Mesenchymal stem cell (in vitro differentiated cells and primary cell): Measurements from ENCODE around the gene DTNB.

Experiments
- DNase-seq: peaks from one replicate; pipeline ENCODE4 v3.0.0-alpha.2; 2013
- H2AFZ ChIP-seq: one replicate; pipeline ENCODE4 v1.6.1; 2013; ENCODE audit warnings: low read depth, mild to moderate bottlenecking, control low read depth, inconsistent platforms, low read length, moderate library complexity
- H2AK5ac ChIP-seq: 2 replicates; pipeline ENCODE4 v1.6.1; 2013; ENCODE audit warnings: low read length, moderate library complexity, mild to moderate bottlenecking, inconsistent platforms; ENCODE audit not compliant: severe bottlenecking
- H2BK120ac ChIP-seq: one replicate; pipeline ENCODE4 v1.6.1; 2013; ENCODE audit warnings: low read depth, mild to moderate bottlenecking, inconsistent platforms, low read length, moderate library complexity
- H2BK12ac ChIP-seq, 2 experiments: one replicate each; pipeline ENCODE4 v1.6.1; 2013; ENCODE audit warnings: inconsistent platforms in 2 of 2, low read length in 2 of 2, mild to moderate bottlenecking in 2 of 2, moderate library complexity in 2 of 2, control low read depth in 1 of 2
- H2BK15ac ChIP-seq: one replicate; pipeline ENCODE4 v1.6.1; 2013; ENCODE audit warnings: mild to moderate bottlenecking, low read depth, inconsistent platforms; ENCODE audit not compliant: poor library complexity, severe bottlenecking
- H2BK5ac ChIP-seq: 2 replicates; pipeline ENCODE4 v1.6.1; 2013; ENCODE audit warnings: low read depth, mild to moderate bottlenecking, low read length, control low read depth, inconsistent platforms; ENCODE audit not compliant: poor library complexity, severe bottlenecking
- H3K14ac ChIP-seq, 2 experiments: one replicate each; pipeline ENCODE4 v1.6.1; 2013; ENCODE audit warnings: inconsistent platforms in 2 of 2, low read length in 2 of 2, control low read depth in 1 of 2, mild to moderate bottlenecking in 1 of 2, moderate library complexity in 1 of 2
- H3K18ac ChIP-seq, 2 experiments: one replicate each; pipeline ENCODE4 v1.6.1; 2013; ENCODE audit warnings: inconsistent platforms in 2 of 2, low read length in 2 of 2, control low read depth in 1 of 2, low read depth in 1 of 2, mild to moderate bottlenecking in 1 of 2
- H3K23ac ChIP-seq, 2 experiments: one replicate each; pipeline ENCODE4 v1.6.1; 2013; ENCODE audit warnings: inconsistent platforms in 2 of 2, low read length in 2 of 2, mild to moderate bottlenecking in 2 of 2, moderate library complexity in 2 of 2, control low read depth in 1 of 2
- H3K27ac ChIP-seq: 2 replicates; pipeline ENCODE4 v1.5.1; 2013; ENCODE audit warnings: mild to moderate bottlenecking, moderate library complexity, low read length, control low read depth, inconsistent platforms; ENCODE audit not compliant: poor library complexity, severe bottlenecking
- H3K27me3 ChIP-seq, 2 experiments: 2 replicates each; pipeline versions ENCODE4 v1.6.1 to v1.7.0; 2013; ENCODE audit warnings: low read length in 2 of 2, mild to moderate bottlenecking in 2 of 2, moderate library complexity in 2 of 2, control low read depth in 1 of 2, inconsistent platforms in 1 of 2; ENCODE audit not compliant: control insufficient read depth in 1 of 2, insufficient read depth in 1 of 2
- H3K36me3 ChIP-seq, 2 experiments: 2 replicates each; pipeline versions ENCODE4 v1.6.1 to v1.7.0; 2013; ENCODE audit warnings: low read length in 2 of 2, control low read depth in 1 of 2, inconsistent platforms in 1 of 2, low read depth in 1 of 2, mild to moderate bottlenecking in 1 of 2; ENCODE audit not compliant: insufficient read depth in 2 of 2, control insufficient read depth in 1 of 2
- H3K4ac ChIP-seq, 2 experiments: one replicate each; pipeline ENCODE4 v1.6.1; 2013; ENCODE audit warnings: inconsistent platforms in 2 of 2, low read length in 2 of 2, mild to moderate bottlenecking in 2 of 2, moderate library complexity in 2 of 2, control low read depth in 1 of 2, low read depth in 1 of 2
- H3K4me1 ChIP-seq: 2 replicates; pipeline ENCODE4 v1.6.1; 2013; ENCODE audit warnings: low read depth, low read length, control low read depth; ENCODE audit not compliant: control insufficient read depth, insufficient read depth
- H3K4me2 ChIP-seq: 2 replicates; pipeline ENCODE4 v1.6.1; 2013; ENCODE audit warnings: low read length, mild to moderate bottlenecking, inconsistent platforms; ENCODE audit not compliant: poor library complexity, severe bottlenecking
- H3K4me3 ChIP-seq, 2 experiments: 2 replicates each; pipeline versions ENCODE4 v1.5.1 to v1.7.0; 2013; ENCODE audit warnings: low read length in 2 of 2, mild to moderate bottlenecking in 2 of 2, control low read depth in 1 of 2, low read depth in 1 of 2; ENCODE audit not compliant: insufficient read depth in 1 of 2
- H3K79me1 ChIP-seq: replicated peaks from 2 replicates; pipeline ENCODE4 v1.6.1; 2013; ENCODE audit warnings: mild to moderate bottlenecking, control low read depth, low read length, inconsistent platforms; ENCODE audit not compliant: poor library complexity, severe bottlenecking
- H3K9ac ChIP-seq: 2 replicates; pipeline ENCODE4 v1.7.0; 2013; ENCODE audit warnings: mild to moderate bottlenecking, low read length, moderate library complexity
- H3K9me3 ChIP-seq: 2 replicates; pipeline ENCODE4 v1.7.0; 2013; ENCODE audit warnings: mild to moderate bottlenecking, low read length; ENCODE audit not compliant: control insufficient read depth
- H4K8ac ChIP-seq: one replicate; pipeline ENCODE4 v1.6.1; 2013; ENCODE audit warnings: inconsistent platforms, mild to moderate bottlenecking, low read length, moderate library complexity
- H4K91ac ChIP-seq: one replicate; pipeline ENCODE4 v1.6.1; 2013; ENCODE audit warnings: mild to moderate bottlenecking, low read length, inconsistent platforms
- WGBS: methylation state at CpG from one replicate; pipeline ENCODE4 v1.1.7; 2013; ENCODE audit warnings: mixed read lengths; 5-methylcytosine and 5-hydroxymethylcytosine counted together

DTNB gene

DNA sequence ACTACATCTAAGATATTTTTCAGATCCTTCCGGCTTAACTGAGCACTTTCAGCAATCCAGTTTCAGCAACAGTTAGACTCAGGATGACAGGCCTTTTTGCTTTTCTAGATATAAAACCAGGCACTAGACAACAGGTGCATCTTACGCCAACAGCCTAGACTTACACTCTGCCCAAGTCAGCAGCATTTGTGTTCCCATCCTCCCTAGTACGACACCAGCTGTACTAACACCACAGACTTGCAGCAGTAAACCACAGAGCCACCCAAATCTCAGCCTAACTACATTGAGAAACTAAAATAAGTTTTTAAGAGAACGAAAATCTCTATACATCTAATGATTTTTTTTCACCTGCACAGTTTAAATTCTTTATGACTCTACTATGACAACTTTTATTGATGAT is 241.8 kb downstream of the DTNB start:
- H2BK15ac ChIP-seq = no peak overlapping the region
- H2BK5ac ChIP-seq = no peak overlapping the region
- peaks cover 0 to 3% of the 10 kb centered on the region in 2 experiments for H3K36me3 ChIP-seq
- H3K27ac ChIP-seq = no peak overlapping the region
- no peak overlapping the region for H2BK120ac ChIP-seq
- H4K8ac ChIP-seq = no peak overlapping the region
- no peak overlapping the region for H3K4me2 ChIP-seq
- H3K9me3 ChIP-seq = no peaks in the 10 kb centered on the region
- H3K23ac ChIP-seq = no peak overlapping the region
- no peak overlapping the region for H2AFZ ChIP-seq
- H3K9ac ChIP-seq = no peak overlapping the region
- DNase-seq = no peak
- H3K4me3 ChIP-seq = no peak overlapping the region
- WGBS = 96% methylated on average over 3 of the region's 4 CpGs
- H3K27me3 ChIP-seq = no peaks in the 10 kb centered on the region
- no peak overlapping the region for H3K4ac ChIP-seq
- no peak overlapping the region for H2AK5ac ChIP-seq
- no peak overlapping the region for H3K18ac ChIP-seq
- no peak overlapping the region for H2BK12ac ChIP-seq
- no peak overlapping the region for H4K91ac ChIP-seq
- H3K4me1 ChIP-seq = no peaks in the 10 kb centered on the region
- H3K79me1 ChIP-seq = no peaks in the 10 kb centered on the region
- H3K14ac ChIP-seq = no peak overlapping the region

DNA sequence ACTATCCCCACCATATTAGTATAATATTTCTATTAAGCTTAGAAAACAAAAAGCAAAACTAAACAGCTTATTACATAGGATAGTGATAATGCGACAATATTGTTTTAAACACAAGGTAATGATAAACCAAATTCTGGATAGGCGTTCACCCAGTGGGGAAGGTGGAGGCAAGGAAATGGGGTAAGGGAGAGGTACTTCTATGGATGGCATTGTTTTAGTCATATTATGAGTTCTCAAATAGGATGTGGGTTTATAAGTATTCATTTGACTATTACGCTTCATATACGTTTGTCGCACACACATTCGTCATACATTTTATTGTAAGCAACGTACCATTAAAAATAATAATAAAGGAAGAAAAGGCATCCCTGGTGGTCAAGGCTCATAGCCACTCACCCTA is 242.8 kb downstream of the DTNB start:
- H4K91ac ChIP-seq = no peak overlapping the region
- H3K18ac ChIP-seq = no peak overlapping the region
- H3K27me3 ChIP-seq = no peaks in the 10 kb centered on the region
- H2BK120ac ChIP-seq = no peak overlapping the region
- H3K27ac ChIP-seq = no peak overlapping the region
- no peak overlapping the region for H2BK5ac ChIP-seq
- no peak overlapping the region for H2AFZ ChIP-seq
- H4K8ac ChIP-seq = no peak overlapping the region
- no peak overlapping the region for H3K4me2 ChIP-seq
- WGBS = 97% methylated on average over 7 of the region's 7 CpGs
- peaks cover 0 to 3% of the 10 kb centered on the region in 2 experiments for H3K36me3 ChIP-seq
- no peaks in the 10 kb centered on the region for H3K9me3 ChIP-seq
- H3K4ac ChIP-seq = no peak overlapping the region
- H3K9ac ChIP-seq = no peak overlapping the region
- H3K4me1 ChIP-seq = no peaks in the 10 kb centered on the region
- no peaks in the 10 kb centered on the region for H3K79me1 ChIP-seq
- H2BK15ac ChIP-seq = no peak overlapping the region
- H3K23ac ChIP-seq = no peak overlapping the region
- H2AK5ac ChIP-seq = no peak overlapping the region
- no peak overlapping the region for H3K14ac ChIP-seq
- no peak overlapping the region for H2BK12ac ChIP-seq
- no peak for DNase-seq
- no peak overlapping the region for H3K4me3 ChIP-seq

GRCh38 chr2:25426326-25426725 is 247.1 kb downstream of the DTNB start:
- H3K27me3 ChIP-seq = no peaks in the 10 kb centered on the region
- H3K79me1 ChIP-seq = no peaks in the 10 kb centered on the region
- WGBS = 98% methylated on average over 2 of the region's 3 CpGs
- DNase-seq = no peak
- H3K4me1 ChIP-seq = no peaks in the 10 kb centered on the region
- no peak overlapping the region for H3K9ac ChIP-seq
- no peak overlapping the region for H3K23ac ChIP-seq
- no peak overlapping the region for H4K91ac ChIP-seq
- H2BK5ac ChIP-seq = no peak overlapping the region
- no peak overlapping the region for H3K18ac ChIP-seq
- no peak overlapping the region for H3K4me2 ChIP-seq
- no peak overlapping the region for H2BK120ac ChIP-seq
- H4K8ac ChIP-seq = no peak overlapping the region
- H2AK5ac ChIP-seq = no peak overlapping the region
- H3K36me3 ChIP-seq = no peaks in the 10 kb centered on the region
- no peak overlapping the region for H3K14ac ChIP-seq
- no peaks in the 10 kb centered on the region for H3K9me3 ChIP-seq
- no peak overlapping the region for H2AFZ ChIP-seq
- H2BK12ac ChIP-seq = no peak overlapping the region
- no peak overlapping the region for H2BK15ac ChIP-seq
- no peak overlapping the region for H3K4me3 ChIP-seq
- H3K27ac ChIP-seq = no peak overlapping the region
- H3K4ac ChIP-seq = no peak overlapping the region

DNA sequence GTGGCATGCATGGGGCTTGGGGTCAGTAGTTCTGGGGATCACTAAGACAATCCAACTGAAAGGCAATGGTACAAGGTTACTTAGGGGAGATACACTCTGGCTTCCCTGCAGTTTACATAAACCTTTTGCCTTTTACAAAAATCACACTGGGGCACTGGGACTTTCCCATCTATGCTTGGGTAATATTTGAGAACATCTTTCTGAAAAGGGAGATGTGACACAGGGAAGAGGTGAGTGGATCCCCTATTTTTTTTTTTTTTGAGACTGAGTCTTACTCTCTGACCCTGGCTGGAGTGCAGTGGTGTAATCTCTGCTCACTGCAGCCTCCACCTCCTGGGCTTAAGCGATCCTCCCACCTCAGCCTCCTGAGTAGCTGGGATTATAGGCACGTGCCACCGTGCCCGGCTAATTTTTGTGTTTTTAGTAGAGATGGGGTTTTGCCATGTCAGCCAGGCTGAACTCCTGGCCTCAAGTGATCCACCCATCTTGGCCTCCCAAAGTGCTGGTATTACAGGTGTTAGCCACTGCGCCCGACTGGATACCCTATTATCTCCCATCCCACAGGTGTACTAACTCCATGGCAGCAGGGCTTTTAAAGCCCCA is 248.8 kb downstream of the DTNB start:
- H4K91ac ChIP-seq = no peak overlapping the region
- H3K27ac ChIP-seq = no peak overlapping the region
- H2AK5ac ChIP-seq = no peak overlapping the region
- H2BK5ac ChIP-seq = no peak overlapping the region
- no peak for DNase-seq
- H4K8ac ChIP-seq = no peak overlapping the region
- H2BK120ac ChIP-seq = no peak overlapping the region
- H3K14ac ChIP-seq = no peak overlapping the region
- H3K4me1 ChIP-seq = no peaks in the 10 kb centered on the region
- no peaks in the 10 kb centered on the region for H3K79me1 ChIP-seq
- H2BK15ac ChIP-seq = no peak overlapping the region
- no peak overlapping the region for H2AFZ ChIP-seq
- no peaks in the 10 kb centered on the region for H3K9me3 ChIP-seq
- no peak overlapping the region for H3K23ac ChIP-seq
- H3K4ac ChIP-seq = no peak overlapping the region
- 96% methylated on average over 4 of the region's 6 CpGs for whole genome bisulfite sequencing
- no peak overlapping the region for H3K4me3 ChIP-seq
- H3K36me3 ChIP-seq = no peaks in the 10 kb centered on the region
- no peak overlapping the region for H3K9ac ChIP-seq
- H3K18ac ChIP-seq = no peak overlapping the region
- no peak overlapping the region for H3K4me2 ChIP-seq
- no peaks in the 10 kb centered on the region for H3K27me3 ChIP-seq
- no peak overlapping the region for H2BK12ac ChIP-seq
